Brain microvascular endothelial cell (primary cell): ENCODE measurements around the gene SLC12A5.

Experiments used
- DNase-seq: peaks from one replicate; pipeline ENCODE4 v3.0.0-alpha.2; 2020
- H3K27ac ChIP-seq: fragments of 250-450 bp; sonication (Bioruptor Pico); 2 replicates; pipeline ENCODE4 v1.5.1; 2020; ENCODE audit warnings: mild to moderate bottlenecking, moderate library complexity
- H3K27me3 ChIP-seq: fragments of 250-450 bp; sonication (Bioruptor Pico); replicated peaks from 2 replicates; pipeline ENCODE4 v1.5.1; 2020; ENCODE audit warnings: mild to moderate bottlenecking
- H3K36me3 ChIP-seq: fragments of 250-450 bp; sonication (Bioruptor Pico); replicated peaks from 2 replicates; pipeline ENCODE4 v1.5.1; 2020; ENCODE audit warnings: mild to moderate bottlenecking
- H3K4me3 ChIP-seq: 2 replicates; pipeline ENCODE4 v1.5.1; 2011; ENCODE audit warnings: low read depth, mild to moderate bottlenecking, control low read depth, low read length, moderate library complexity
- CTCF ChIP-seq: IDR thresholded peaks from 2 replicates; pipeline ENCODE4 v1.5.1; 2011; ENCODE audit warnings: low read depth, mild to moderate bottlenecking, moderate library complexity, low read length, control low read depth, inconsistent platforms; ENCODE audit errors: missing control alignments
- in situ Hi-C: cut with HindIII; loops from 2 replicates; pipeline ENCODE4 v1.10.0; 2017; ENCODE audit warnings: low sequenced_read_pairs, low pct_ligation_motif_present

Gene SLC12A5

GRCh38 chr20:46050444-46050843, 21.4 kb downstream of the SLC12A5 start:
- TF ChIP-seq CTCF, result no peak

GRCh38 chr20:46050885-46051284, 21.9 kb downstream of the SLC12A5 start:
- Histone ChIP-seq H3K36me3 (no peaks in the 10 kb centered on the region), H3K4me3 (no peak overlapping the region), H3K27me3 (no peaks in the 10 kb centered on the region), H3K27ac (no peak overlapping the region)
- DNase-seq, result no peak
- TF ChIP-seq CTCF, result no peak
- in situ Hi-C loops, result no loop called here

More at GRCh38 chr20:46050444-46050843, 21.4 kb downstream of the SLC12A5 start:
- Histone ChIP-seq H3K27me3 (no peaks in the 10 kb centered on the region), H3K36me3 (no peaks in the 10 kb centered on the region), H3K27ac (no peak overlapping the region), H3K4me3 (no peak overlapping the region)
- DNase-seq, result no peak
- in situ Hi-C loops, result no loop called here

DNA sequence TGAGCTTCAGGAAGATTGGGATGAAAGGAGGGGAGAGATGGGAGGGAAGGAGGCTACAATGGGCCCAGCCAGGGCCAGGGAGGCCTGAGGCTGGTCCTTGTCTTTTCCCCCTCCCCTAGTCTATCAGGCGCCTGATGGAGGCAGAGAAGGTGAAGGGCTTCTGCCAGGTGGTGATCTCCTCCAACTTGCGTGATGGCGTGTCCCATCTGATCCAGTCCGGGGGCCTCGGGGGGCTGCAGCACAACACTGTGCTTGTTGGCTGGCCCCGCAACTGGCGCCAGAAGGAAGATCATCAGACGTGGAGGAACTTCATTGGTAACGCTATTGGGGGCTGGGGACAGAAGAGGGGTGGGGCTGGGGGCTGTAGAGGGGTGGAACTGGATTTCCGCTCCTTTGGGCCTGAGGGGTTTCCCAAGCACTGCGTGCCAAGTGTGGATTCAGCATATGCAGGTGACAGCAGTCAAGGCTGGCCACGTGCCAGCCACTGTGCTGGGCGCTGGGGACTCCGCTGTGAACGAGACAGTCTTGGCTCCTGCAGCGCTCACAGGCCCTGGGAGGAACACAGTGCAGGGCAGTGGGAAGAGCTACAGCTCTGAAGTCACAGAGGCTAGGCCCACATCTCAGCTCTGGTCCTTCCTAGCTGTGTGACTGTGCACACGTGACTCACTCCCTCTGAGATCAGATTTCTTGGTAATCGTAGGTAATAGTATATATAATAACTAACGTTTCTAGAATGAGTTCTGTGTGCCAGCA, 22.7 kb downstream of the SLC12A5 start:
- H3K36me3 ChIP-seq, result no peaks in the 10 kb centered on the region
- no peak overlapping the region for H3K27ac ChIP-seq
- no peaks in the 10 kb centered on the region for H3K27me3 ChIP-seq
- no peak for TF ChIP-seq CTCF
- no peak overlapping the region for H3K4me3 ChIP-seq
- in situ Hi-C loops, result no loop called here
- DNase-seq, result no peak

DNA sequence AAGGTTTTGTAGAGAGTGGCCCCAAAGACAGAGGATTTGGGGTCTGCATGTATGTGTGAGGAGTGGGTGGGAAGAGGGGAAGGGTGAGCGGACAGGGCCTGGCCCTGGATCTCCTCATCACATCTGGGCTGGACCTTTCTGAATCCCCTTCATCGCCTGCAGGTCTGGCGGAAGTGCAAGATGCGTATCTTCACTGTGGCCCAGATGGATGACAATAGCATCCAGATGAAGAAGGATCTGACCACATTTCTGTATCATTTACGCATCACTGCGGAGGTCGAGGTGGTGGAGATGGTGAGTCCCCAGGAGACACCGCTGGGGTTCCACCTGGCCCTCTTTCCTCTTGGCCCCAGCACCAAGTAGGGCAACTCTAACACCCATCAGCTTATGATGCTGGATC, 24.4 kb downstream of the SLC12A5 start:
- in situ Hi-C loops, result no loop called here
- Histone ChIP-seq H3K36me3 (no peaks in the 10 kb centered on the region), H3K27ac (no peak overlapping the region), H3K4me3 (no peak overlapping the region), H3K27me3 (peaks cover 11% of the 10 kb centered on the region)
- no peak for DNase-seq
- TF ChIP-seq CTCF, result no peak

- Histone ChIP-seq H3K27me3 (peaks cover 11% of the 10 kb centered on the region), H3K27ac (no peak overlapping the region), H3K4me3 (no peak overlapping the region), H3K36me3 (no peaks in the 10 kb centered on the region)
- in situ Hi-C loops, result no loop called here
- no peak for DNase-seq
- no peak for TF ChIP-seq CTCF
Observed at GRCh38 chr20:46054606-46055005, 25.6 kb downstream of the SLC12A5 start.

GRCh38 chr20:46055269-46055668, 26.3 kb downstream of the SLC12A5 start:
- Histone ChIP-seq H3K4me3 (no peak overlapping the region), H3K36me3 (no peaks in the 10 kb centered on the region), H3K27me3 (peaks cover 11% of the 10 kb centered on the region), H3K27ac (no peak overlapping the region)
- in situ Hi-C loops, result no loop called here
- DNase-seq, result no peak
- TF ChIP-seq CTCF, result no peak
